Sigmoid colon (tissue), 7 donors: ENCODE measurements around the gene REXO5. TPM values are rescaled to one million over a fixed set of nuclear protein-coding genes. Genes with fewer than 3 reads are reported as not detected.
"Not testable (repeated sequence)": the region's sequence is repeated elsewhere in the genome, so short reads cannot be mapped to it uniquely, and the experiment has no call there.

ENCODE experiments used
- DNase-seq: peaks from one replicate; pipeline ENCODE4 v3.0.0-alpha.2; 2019
- H3K27ac ChIP-seq, 4 donors: fragments of 200-600 bp; sonication (generic); one replicate each; pipeline ENCODE4 v1.5.1; 2016 to 2019; ENCODE audit warnings: mild to moderate bottlenecking in 1 of 4
- H3K27me3 ChIP-seq, 3 donors: fragments of 200-600 bp; sonication (generic); one replicate each; pipeline ENCODE4 v1.5.1; 2019; ENCODE audit warnings: mild to moderate bottlenecking in 1 of 3
- H3K36me3 ChIP-seq, 4 donors: fragments of 200-600 bp; sonication (generic); one replicate each; pipeline ENCODE4 v1.5.1; 2016 to 2019
- H3K4me1 ChIP-seq, 4 donors: fragments of 200-600 bp; sonication (generic); one replicate each; pipeline ENCODE4 v1.5.1; 2017 to 2019
- H3K4me3 ChIP-seq, 4 donors: fragments of 200-600 bp; sonication (generic); one replicate each; pipeline ENCODE4 v1.5.1; 2017 to 2019; ENCODE audit warnings: mild to moderate bottlenecking in 2 of 4, moderate library complexity in 1 of 4
- H3K9me3 ChIP-seq, 4 donors: fragments of 200-600 bp in 3 of 4; sonication (generic) in 3 of 4; one replicate each; pipeline versions ENCODE4 v1.5.1 to v1.6.1; 2013 to 2019
- EP300 ChIP-seq, 4 donors: sonication (generic); formaldehyde crosslinking; IDR thresholded peaks; one replicate each; pipeline ENCODE4 v1.6.1; 2017; ENCODE audit warnings: antibody characterized with exemption in 4 of 4
- POLR2A ChIP-seq, 2 donors: fragments of 450-650 bp; IDR thresholded peaks; one replicate each; pipeline ENCODE4 v1.6.1; 2016; ENCODE audit warnings: antibody characterized with exemption in 2 of 2, mild to moderate bottlenecking in 2 of 2, moderate library complexity in 2 of 2
- POLR2AphosphoS5 ChIP-seq, 4 donors: sonication (generic); formaldehyde crosslinking; IDR thresholded peaks; one replicate each; pipeline ENCODE4 v1.6.1; 2017; ENCODE audit warnings: antibody characterized with exemption in 4 of 4
- WGBS, 2 donors: extraction: QIAGEN DNeasy Blood & Tissue Kit; methylation state at CpG; one replicate each; pipeline ENCODE4 v1.1.7; 2013; 5-methylcytosine and 5-hydroxymethylcytosine counted together
- intact Hi-C: fragments of 100-400 bp; cut with DNase I; formaldehyde crosslinking; loops from one replicate; pipeline ENCODE4 v1.15.1; 2023
- polyA plus RNA-seq, 3 donors: library from polyadenylated mRNA; stranded (reverse); fragments of 200-250 nt; gene quantifications; one replicate each; pipeline ENCODE4 v1.2.3, GENCODE V29; 2013
- total RNA-seq, 4 donors: library from RNA; depleted of rRNA; stranded (reverse); fragments of >200 nt; gene quantifications; one replicate each; pipeline ENCODE4 v1.1.0, GENCODE V29; 2016
- TF ChIP-seq, protein P1 (sequence below), 4 experiments: fragments of 450-650 bp in 3 of 4; fragments of 200-600 bp in 1 of 4; IDR thresholded peaks; one replicate each; pipeline ENCODE4 v1.5.1; 2016 to 2019; ENCODE audit warnings: antibody characterized with exemption in 4 of 4, mild to moderate bottlenecking in 3 of 4, moderate library complexity in 2 of 4
- donor health status: healthy with polysubstance abuse.
- donor health status: Bipolar disorder and iron deficiency.
- donor health status: healthy.

The REXO5 gene
- total and polyA plus RNA-seq, 7 donors: 1.2 to 7.5 (median 2.9) TPM

DNA sequence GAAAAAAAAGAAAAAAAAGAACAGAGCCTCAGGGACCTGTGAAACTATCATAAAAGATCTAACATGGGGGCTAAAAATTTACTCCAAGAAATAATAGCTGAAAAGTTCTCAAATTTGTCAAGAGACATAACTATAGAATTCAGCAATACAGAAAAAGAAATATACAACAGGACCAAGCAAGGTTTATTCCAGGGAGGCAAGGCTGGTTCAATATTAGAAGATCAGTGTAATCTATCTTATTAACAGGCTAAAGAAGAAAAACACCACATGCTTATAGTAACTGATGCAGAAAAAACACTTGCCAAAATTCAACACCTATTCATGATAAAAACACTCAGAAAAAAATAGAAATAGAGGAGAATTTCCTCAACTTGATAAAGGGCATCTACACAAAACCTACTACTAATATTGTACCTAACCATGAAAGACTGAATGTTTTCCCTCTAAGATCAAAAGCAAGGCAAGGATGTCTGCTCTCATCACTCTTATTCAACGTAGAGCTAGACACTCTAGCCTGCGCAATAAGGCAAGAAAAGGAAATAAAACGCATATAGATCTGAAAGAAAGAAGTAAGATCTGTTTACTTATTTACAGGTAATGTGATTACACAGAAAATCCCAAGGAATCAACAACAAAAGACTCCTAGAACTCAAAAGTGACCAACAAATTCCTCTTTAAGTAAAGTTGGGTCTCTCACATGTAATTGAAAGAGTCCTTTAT lies 43.8 kb upstream of the REXO5 start:
- TF ChIP-seq POLR2AphosphoS5 (IDR thresholded peaks at IDR 0.05) (no peak), POLR2A (IDR thresholded peaks at IDR 0.05) (no peak), EP300 (IDR thresholded peaks at IDR 0.05) (no peak)
- TF ChIP-seq, protein P1, sequence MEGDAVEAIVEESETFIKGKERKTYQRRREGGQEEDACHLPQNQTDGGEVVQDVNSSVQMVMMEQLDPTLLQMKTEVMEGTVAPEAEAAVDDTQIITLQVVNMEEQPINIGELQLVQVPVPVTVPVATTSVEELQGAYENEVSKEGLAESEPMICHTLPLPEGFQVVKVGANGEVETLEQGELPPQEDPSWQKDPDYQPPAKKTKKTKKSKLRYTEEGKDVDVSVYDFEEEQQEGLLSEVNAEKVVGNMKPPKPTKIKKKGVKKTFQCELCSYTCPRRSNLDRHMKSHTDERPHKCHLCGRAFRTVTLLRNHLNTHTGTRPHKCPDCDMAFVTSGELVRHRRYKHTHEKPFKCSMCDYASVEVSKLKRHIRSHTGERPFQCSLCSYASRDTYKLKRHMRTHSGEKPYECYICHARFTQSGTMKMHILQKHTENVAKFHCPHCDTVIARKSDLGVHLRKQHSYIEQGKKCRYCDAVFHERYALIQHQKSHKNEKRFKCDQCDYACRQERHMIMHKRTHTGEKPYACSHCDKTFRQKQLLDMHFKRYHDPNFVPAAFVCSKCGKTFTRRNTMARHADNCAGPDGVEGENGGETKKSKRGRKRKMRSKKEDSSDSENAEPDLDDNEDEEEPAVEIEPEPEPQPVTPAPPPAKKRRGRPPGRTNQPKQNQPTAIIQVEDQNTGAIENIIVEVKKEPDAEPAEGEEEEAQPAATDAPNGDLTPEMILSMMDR (IDR thresholded peaks at IDR 0.05): no peak
- 82 to 92% methylated on average over 3 of the region's 3 CpGs for WGBS, 2 donors

DNA sequence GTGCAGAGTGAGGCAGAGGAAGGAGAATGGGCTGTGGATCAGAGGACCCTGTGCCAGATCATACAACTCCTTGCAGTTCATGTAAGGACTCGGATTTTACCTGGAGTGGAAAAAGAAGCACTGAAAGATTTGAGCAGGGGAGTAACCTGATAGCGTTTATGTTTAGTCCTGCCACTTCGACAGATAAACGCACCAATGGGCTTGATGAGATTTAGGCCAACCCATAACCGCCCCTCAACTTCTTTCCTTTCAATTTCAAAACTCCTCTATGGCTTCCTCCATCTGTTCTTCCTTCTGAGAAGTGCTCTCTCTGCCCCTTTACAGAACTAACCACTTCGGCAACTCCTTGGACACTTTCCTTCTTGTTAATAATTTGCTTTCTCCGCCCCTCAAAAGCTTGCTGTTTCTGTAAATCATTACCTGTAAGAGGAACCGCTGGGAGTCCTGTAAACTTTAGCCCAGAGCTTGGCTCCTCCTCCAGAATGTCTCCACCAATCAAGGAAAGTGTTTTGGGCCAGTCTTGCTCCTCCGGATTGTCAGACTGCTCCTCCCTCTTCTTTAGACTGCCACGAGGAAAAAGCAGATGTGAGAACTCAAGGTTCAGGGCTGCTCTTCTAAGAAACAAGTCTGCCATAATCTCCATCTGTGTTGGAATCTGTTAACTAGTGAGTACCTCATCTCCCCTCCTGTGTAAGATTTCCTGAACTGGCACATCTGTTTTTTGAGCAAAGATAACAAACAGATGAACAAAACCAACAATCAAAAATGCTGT lies 42.7 kb upstream of the REXO5 start, which contains the start of gene ACSM3:
Gene ACSM3, plus strand, starts transcription at position 554 of the 772 bp plus-strand sequence. CDS start 6,021 bp downstream, outside the sequence.
- 3 to 7% methylated on average over 10 of the region's 10 CpGs for WGBS, 2 donors
- no peaks in the 10 kb centered on the region for H3K27me3 ChIP-seq
- H3K36me3 ChIP-seq: no peaks in the 10 kb centered on the region
- TF ChIP-seq POLR2AphosphoS5 (IDR thresholded peaks at IDR 0.05) (peak in 2 of 4 donors; percentile 21 to 34), EP300 (IDR thresholded peaks at IDR 0.05) (no peak), POLR2A (IDR thresholded peaks at IDR 0.05) (no peak)
- TF ChIP-seq, protein P1 (IDR thresholded peaks at IDR 0.05): no peak
- H3K27ac ChIP-seq: peak within 1 kb of the TSS; percentile 59 to 69 (median 64)
- peak within 1 kb of the TSS in 3 of 4 donors; percentile 39 to 43 (median 42) for H3K4me3 ChIP-seq
- intact Hi-C loops: no loop called here
- H3K9me3 ChIP-seq: peaks cover 0 to 4% (median 0%) of the 10 kb centered on the region in 4 donors
- DNase-seq: peak; percentile 85
- H3K4me1 ChIP-seq: peaks cover 0 to 3% (median 0%) of the 10 kb centered on the region in 4 donors

More for the DNA sequence above, 43.8 kb upstream of the REXO5 start:
- Histone ChIP-seq H3K4me1 (peaks cover 0 to 3% (median 0%) of the 10 kb centered on the region in 4 donors), H3K4me3 (no peak overlapping the region), H3K9me3 (peaks cover 0 to 4% (median 0%) of the 10 kb centered on the region in 4 donors), H3K27ac (peak overlapping the region; percentile 59 to 69 (median 64)), H3K36me3 (no peaks in the 10 kb centered on the region), H3K27me3 (no peaks in the 10 kb centered on the region)
- intact Hi-C loops: no loop called here
- DNase-seq: no peak

DNA sequence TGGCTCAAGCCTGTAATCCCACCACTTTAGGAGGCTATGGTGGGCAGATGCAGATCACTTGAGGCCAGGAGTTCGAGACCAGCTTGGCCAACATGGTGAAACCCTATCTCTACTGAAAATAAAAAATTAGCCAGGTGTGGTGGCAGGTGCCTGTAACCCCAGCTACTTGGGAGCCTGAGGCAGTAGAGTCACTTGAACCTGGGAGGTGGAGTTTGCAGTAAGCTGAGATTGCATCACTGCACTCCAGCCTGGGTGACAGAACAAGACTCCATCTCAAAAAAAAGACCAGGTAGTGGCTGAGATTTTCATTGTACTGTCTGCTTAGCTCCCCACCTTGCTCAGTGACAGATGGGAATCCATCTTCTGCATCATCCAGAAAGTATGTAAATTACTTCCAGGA lies 41.9 kb upstream of the REXO5 start:
- intact Hi-C loops: not testable (repeated sequence)
- H3K27ac ChIP-seq: peak overlapping the region in 1 of 4 donors; percentile 59
- 28 to 79% methylated on average over 1 of the region's 1 CpG for WGBS, 2 donors

DNA sequence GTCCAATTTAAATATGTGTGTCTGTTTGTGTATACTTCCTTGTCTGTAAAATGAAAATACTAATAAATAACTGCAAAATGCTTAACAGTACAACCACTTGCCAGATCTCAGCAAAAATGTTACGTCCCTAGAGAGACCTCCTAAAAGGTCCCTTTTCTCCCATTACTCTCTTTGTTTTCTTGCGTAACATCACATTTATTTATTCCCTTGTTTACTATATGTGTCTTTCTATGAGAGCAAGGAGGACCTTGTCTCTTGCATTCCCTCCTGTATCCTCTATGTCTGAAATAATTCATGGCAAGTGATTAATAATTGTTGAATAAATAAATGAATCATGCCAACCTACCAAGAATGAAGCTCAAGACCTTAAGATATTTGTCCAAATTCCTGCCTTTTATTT lies 40.6 kb upstream of the REXO5 start:
- H3K4me3 ChIP-seq: no peak overlapping the region
- no peak for DNase-seq
- H3K27me3 ChIP-seq: no peaks in the 10 kb centered on the region
- TF ChIP-seq EP300 (IDR thresholded peaks at IDR 0.05) (no peak), POLR2A (IDR thresholded peaks at IDR 0.05) (no peak), POLR2AphosphoS5 (IDR thresholded peaks at IDR 0.05) (no peak)
- TF ChIP-seq, protein P1 (IDR thresholded peaks at IDR 0.05): no peak
- H3K4me1 ChIP-seq: peaks cover 0 to 3% (median 0%) of the 10 kb centered on the region in 4 donors
- no peaks in the 10 kb centered on the region for H3K9me3 ChIP-seq
- no peaks in the 10 kb centered on the region for H3K36me3 ChIP-seq
- intact Hi-C loops: no loop called here
- H3K27ac ChIP-seq: no peak overlapping the region
- 78 to 86% methylated on average over 2 of the region's 2 CpGs for WGBS, 2 donors

More for the DNA sequence above, 41.9 kb upstream of the REXO5 start:
- H3K9me3 ChIP-seq, H3K4me1 ChIP-seq, DNase-seq, H3K27me3 ChIP-seq, H3K4me3 ChIP-seq, H3K36me3 ChIP-seq: not testable (repeated sequence)

DNA sequence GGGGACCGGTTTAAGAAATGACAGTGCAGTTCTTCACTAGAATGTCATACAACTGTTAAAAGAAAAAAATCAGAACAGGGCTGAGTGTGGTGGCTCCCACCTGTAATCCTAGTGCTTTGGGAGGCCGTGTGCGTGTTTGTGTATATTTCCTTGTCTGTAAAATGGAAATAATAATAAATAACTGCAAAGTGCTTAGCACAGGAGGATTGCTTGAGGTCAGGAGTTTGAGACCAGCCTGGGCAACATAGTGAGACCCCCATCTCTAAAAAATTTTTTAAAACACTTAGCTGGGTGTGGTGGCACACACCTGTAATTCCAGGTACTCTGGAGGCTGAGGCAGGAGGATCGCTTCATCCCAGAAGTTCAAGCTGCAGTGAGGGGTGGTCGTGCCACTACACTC lies 40.0 kb upstream of the REXO5 start:
- Histone ChIP-seq H3K27ac (no peak overlapping the region), H3K9me3 (no peaks in the 10 kb centered on the region), H3K36me3 (no peaks in the 10 kb centered on the region), H3K27me3 (no peaks in the 10 kb centered on the region), H3K4me3 (no peak overlapping the region), H3K4me1 (peaks cover 0 to 3% (median 0%) of the 10 kb centered on the region in 4 donors)
- WGBS, 2 donors: 86 to 92% methylated on average over 5 of the region's 5 CpGs
- intact Hi-C loops: no loop called here
- DNase-seq: no peak
- TF ChIP-seq, protein P1 (IDR thresholded peaks at IDR 0.05): no peak
- TF ChIP-seq POLR2AphosphoS5 (IDR thresholded peaks at IDR 0.05) (no peak), EP300 (IDR thresholded peaks at IDR 0.05) (no peak), POLR2A (IDR thresholded peaks at IDR 0.05) (no peak)
